ENCODE results near the gene FOXE3. TPM values are rescaled to one million over a fixed set of nuclear protein-coding genes. Genes with fewer than 3 reads are reported as not detected.

Gene FOXE3
- total RNA-seq, 1 donor from 2014 or later: not detected

DNA sequence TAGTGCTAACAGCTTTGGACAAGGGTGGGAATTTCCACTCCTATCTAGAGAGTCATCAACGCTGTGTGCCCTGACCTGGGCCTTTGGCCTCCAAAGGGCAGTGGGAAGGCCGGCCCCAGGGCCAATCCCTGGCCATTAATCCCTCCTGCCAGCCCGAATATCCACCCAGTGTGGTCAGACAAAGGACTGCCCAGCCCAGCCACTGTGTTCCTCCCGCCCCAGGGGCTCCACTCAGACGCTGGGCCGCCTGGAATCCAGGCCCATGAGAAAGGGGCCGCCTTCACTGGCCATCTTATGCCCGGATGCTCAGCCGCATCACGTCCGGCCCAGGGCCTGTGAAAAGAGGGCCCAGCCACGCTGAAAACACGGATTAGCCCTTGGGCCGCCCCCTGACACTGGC lies 3.6 kb upstream of the FOXE3 start:
- DNase-seq (ENCODE audit: low read depth) (no peak), FAIRE-seq (no peak)
- H3K4me3 ChIP-seq (ENCODE audit: low read depth, low read length): no peak overlapping the region
- peaks cover under 1% of the 10 kb centered on the region for H3K27me3 ChIP-seq (ENCODE audit: control insufficient read depth, insufficient read depth, low read length)
- no peaks in the 10 kb centered on the region for H3K36me3 ChIP-seq (ENCODE audit: control insufficient read depth, insufficient read depth, low read length)
- TF ChIP-seq, protein P1, sequence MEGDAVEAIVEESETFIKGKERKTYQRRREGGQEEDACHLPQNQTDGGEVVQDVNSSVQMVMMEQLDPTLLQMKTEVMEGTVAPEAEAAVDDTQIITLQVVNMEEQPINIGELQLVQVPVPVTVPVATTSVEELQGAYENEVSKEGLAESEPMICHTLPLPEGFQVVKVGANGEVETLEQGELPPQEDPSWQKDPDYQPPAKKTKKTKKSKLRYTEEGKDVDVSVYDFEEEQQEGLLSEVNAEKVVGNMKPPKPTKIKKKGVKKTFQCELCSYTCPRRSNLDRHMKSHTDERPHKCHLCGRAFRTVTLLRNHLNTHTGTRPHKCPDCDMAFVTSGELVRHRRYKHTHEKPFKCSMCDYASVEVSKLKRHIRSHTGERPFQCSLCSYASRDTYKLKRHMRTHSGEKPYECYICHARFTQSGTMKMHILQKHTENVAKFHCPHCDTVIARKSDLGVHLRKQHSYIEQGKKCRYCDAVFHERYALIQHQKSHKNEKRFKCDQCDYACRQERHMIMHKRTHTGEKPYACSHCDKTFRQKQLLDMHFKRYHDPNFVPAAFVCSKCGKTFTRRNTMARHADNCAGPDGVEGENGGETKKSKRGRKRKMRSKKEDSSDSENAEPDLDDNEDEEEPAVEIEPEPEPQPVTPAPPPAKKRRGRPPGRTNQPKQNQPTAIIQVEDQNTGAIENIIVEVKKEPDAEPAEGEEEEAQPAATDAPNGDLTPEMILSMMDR (IDR thresholded peaks at IDR 0.05; ENCODE audit: insufficient read depth, low read length, severe bottlenecking): no peak

DNA sequence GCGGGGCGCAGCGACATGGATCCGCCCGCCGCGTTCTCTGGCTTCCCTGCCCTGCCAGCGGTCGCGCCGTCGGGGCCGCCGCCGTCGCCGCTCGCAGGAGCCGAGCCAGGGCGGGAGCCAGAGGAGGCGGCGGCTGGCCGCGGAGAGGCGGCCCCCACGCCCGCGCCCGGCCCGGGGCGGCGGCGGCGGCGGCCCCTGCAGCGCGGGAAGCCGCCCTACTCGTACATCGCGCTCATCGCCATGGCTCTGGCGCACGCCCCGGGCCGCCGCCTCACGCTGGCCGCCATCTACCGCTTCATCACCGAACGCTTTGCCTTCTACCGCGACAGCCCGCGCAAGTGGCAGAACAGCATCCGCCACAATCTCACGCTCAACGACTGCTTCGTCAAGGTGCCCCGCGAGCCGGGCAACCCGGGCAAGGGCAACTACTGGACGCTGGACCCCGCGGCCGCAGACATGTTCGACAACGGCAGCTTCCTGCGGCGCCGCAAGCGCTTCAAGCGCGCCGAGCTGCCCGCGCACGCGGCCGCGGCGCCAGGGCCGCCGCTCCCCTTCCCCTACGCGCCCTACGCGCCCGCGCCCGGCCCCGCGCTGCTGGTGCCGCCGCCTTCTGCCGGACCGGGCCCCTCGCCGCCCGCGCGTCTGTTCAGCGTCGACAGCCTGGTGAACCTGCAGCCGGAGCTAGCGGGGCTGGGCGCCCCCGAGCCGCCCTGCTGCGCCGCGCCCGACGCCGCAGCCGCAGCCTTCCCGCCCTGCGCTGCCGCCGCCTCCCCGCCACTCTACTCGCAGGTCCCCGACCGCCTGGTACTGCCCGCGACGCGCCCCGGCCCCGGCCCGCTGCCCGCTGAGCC lies 459 bp downstream of the FOXE3 start:
- no peaks in the 10 kb centered on the region for H3K36me3 ChIP-seq (ENCODE audit: control insufficient read depth, insufficient read depth, low read length)
- peaks cover 5% of the 10 kb centered on the region for H3K27me3 ChIP-seq (ENCODE audit: control insufficient read depth, insufficient read depth, low read length)
- TF ChIP-seq, protein P1 (IDR thresholded peaks at IDR 0.05; ENCODE audit: insufficient read depth, low read length, severe bottlenecking): no peak
- H3K4me3 ChIP-seq (ENCODE audit: low read depth, low read length): peak overlapping the region; percentile 27
- DNase-seq (ENCODE audit: low read depth) (no peak), FAIRE-seq (no peak)

GRCh38 chr1:47417170-47418044 lies 1.3 kb downstream of the FOXE3 start:
- no peak for DNase-seq (ENCODE audit: low read depth)
- H3K4me3 ChIP-seq (ENCODE audit: low read depth, low read length): no peak overlapping the region
- peaks cover 5% of the 10 kb centered on the region for H3K27me3 ChIP-seq (ENCODE audit: control insufficient read depth, insufficient read depth, low read length)
- FAIRE-seq: no peak
- TF ChIP-seq, protein P1 (IDR thresholded peaks at IDR 0.05; ENCODE audit: insufficient read depth, low read length, severe bottlenecking): no peak
- H3K36me3 ChIP-seq (ENCODE audit: control insufficient read depth, insufficient read depth, low read length): no peaks in the 10 kb centered on the region

GRCh38 chr1:47418122-47418521 lies 2.0 kb downstream of the FOXE3 start:
- TF ChIP-seq, protein P1 (IDR thresholded peaks at IDR 0.05; ENCODE audit: insufficient read depth, low read length, severe bottlenecking): no peak
- Histone ChIP-seq H3K4me3 (ENCODE audit: low read depth, low read length) (no peak overlapping the region), H3K36me3 (ENCODE audit: control insufficient read depth, insufficient read depth, low read length) (no peaks in the 10 kb centered on the region), H3K27me3 (ENCODE audit: control insufficient read depth, insufficient read depth, low read length) (peaks cover 5% of the 10 kb centered on the region)
- no peak for DNase-seq (ENCODE audit: low read depth)
- peak; percentile 18 for FAIRE-seq

GRCh38 chr1:47418681-47419325 lies 2.7 kb downstream of the FOXE3 start:
- H3K4me3 ChIP-seq (ENCODE audit: low read depth, low read length): no peak overlapping the region
- TF ChIP-seq, protein P1 (IDR thresholded peaks at IDR 0.05; ENCODE audit: insufficient read depth, low read length, severe bottlenecking): no peak
- H3K36me3 ChIP-seq (ENCODE audit: control insufficient read depth, insufficient read depth, low read length): no peaks in the 10 kb centered on the region
- FAIRE-seq (no peak), DNase-seq (ENCODE audit: low read depth) (no peak)
- H3K27me3 ChIP-seq (ENCODE audit: control insufficient read depth, insufficient read depth, low read length): peaks cover 5% of the 10 kb centered on the region
